Endothelial cell of umbilical vein (primary cell): ENCODE measurements around the gene TRMO. TPM values are rescaled to one million over a fixed set of nuclear protein-coding genes. Genes with fewer than 3 reads are reported as not detected.

Source experiments
- BruUV-seq: library from RNA; stranded (reverse); fragments of 400-500 nt; replicated peaks from 2 replicates; lab custom pipeline; 2021; lab: Mats Ljungman, UMichigan
- CTCF ChIA-PET: fragments of 300-600, 350-600 bp; sonication (Branson Sonifier 250); formaldehyde crosslinking; loops from one replicate; lab custom pipeline; 2021; ENCODE audit warnings: antibody characterized with exemption, inconsistent platforms; lab: Charles Lee
- POLR2A ChIA-PET: fragments of 300-600, 350-600 bp; sonication (Branson Sonifier 250); formaldehyde crosslinking; loops from one replicate; lab custom pipeline; 2021; ENCODE audit warnings: antibody characterized with exemption, inconsistent platforms; lab: Charles Lee
- DNase-seq: peaks from one replicate; pipeline ENCODE4 v3.0.0-alpha.2; 2011; ENCODE audit warnings: low read depth, low spot score
- FAIRE-seq: peaks from 2 replicates; lab custom pipeline; 2011; peaks lifted over from hg19 to GRCh38; lab: Jason Lieb, UNC
- H2AFZ ChIP-seq: 2 replicates; pipeline ENCODE4 v1.6.0; 2012; ENCODE audit warnings: low read depth, low read length, control low read depth, inconsistent platforms
- H3K27ac ChIP-seq: 2 replicates; pipeline ENCODE4 v1.5.1; 2011; ENCODE audit warnings: low read depth, mild to moderate bottlenecking, control low read depth, low read length, moderate library complexity; ENCODE audit not compliant: insufficient read depth
- H3K27me3 ChIP-seq, 2 experiments: 2 replicates each; pipeline versions ENCODE4 v1.6.0 to v1.6.1; 2011; ENCODE audit warnings: low read length in 2 of 2, mixed read lengths in 1 of 2; ENCODE audit not compliant: control insufficient read depth in 2 of 2, insufficient read depth in 2 of 2
- H3K36me3 ChIP-seq, 2 experiments: 2 replicates in 1 of 2; 3 replicates in 1 of 2; pipeline ENCODE4 v1.5.1; 2011; ENCODE audit warnings: low read length in 2 of 2, mild to moderate bottlenecking in 1 of 2, moderate library complexity in 1 of 2; ENCODE audit not compliant: control insufficient read depth in 2 of 2, insufficient read depth in 2 of 2; ENCODE audit errors: extremely low read depth in 1 of 2
- H3K4me1 ChIP-seq: 3 replicates; pipeline ENCODE4 v1.5.1; 2011; ENCODE audit warnings: mild to moderate bottlenecking, low read length; ENCODE audit not compliant: control insufficient read depth, insufficient read depth; ENCODE audit errors: extremely low read depth
- H3K4me2 ChIP-seq: 2 replicates; pipeline ENCODE4 v1.6.1; 2011; ENCODE audit warnings: low read length, control low read depth, mixed read lengths; ENCODE audit not compliant: insufficient read depth
- H3K4me3 ChIP-seq, 3 experiments: fragments of 200-600 bp in 1 of 3; sonication (generic), shearing (Covaris generic) in 1 of 3; replicated peaks in 1 of 3; 2 replicates each; pipeline ENCODE4 v1.5.1; 2011 to 2016; ENCODE audit warnings: control low read depth in 3 of 3, low read length in 3 of 3, mild to moderate bottlenecking in 2 of 3, inconsistent platforms in 1 of 3, low read depth in 1 of 3, moderate library complexity in 1 of 3; ENCODE audit not compliant: insufficient read depth in 1 of 3
- H3K79me2 ChIP-seq: 2 replicates; pipeline ENCODE4 v1.6.0; 2012; ENCODE audit warnings: low read length, inconsistent platforms; ENCODE audit not compliant: control insufficient read depth, insufficient read depth
- H3K9ac ChIP-seq: replicated peaks from 2 replicates; pipeline ENCODE3; 2011; ENCODE audit warnings: low read length, control low read depth; ENCODE audit not compliant: insufficient read depth; ENCODE audit errors: extremely low read depth
- H3K9me1 ChIP-seq: replicated peaks from 3 replicates; pipeline ENCODE4 v1.6.0; 2011; ENCODE audit warnings: mild to moderate bottlenecking, low read length; ENCODE audit not compliant: control insufficient read depth, insufficient read depth; ENCODE audit errors: extremely low read depth
- H3K9me3 ChIP-seq: replicated peaks from 2 replicates; pipeline ENCODE4 v1.5.1; 2012; ENCODE audit warnings: low read length, inconsistent platforms; ENCODE audit not compliant: control insufficient read depth, insufficient read depth
- H4K20me1 ChIP-seq: replicated peaks from 2 replicates; pipeline ENCODE3; 2011; ENCODE audit warnings: mild to moderate bottlenecking, low read length; ENCODE audit not compliant: control insufficient read depth, insufficient read depth; ENCODE audit errors: extremely low read depth
- EZH2 ChIP-seq: IDR thresholded peaks from 2 replicates; pipeline ENCODE4 v1.6.1; 2012; ENCODE audit warnings: borderline replicate concordance, low read depth, mild to moderate bottlenecking, moderate library complexity, low read length, inconsistent platforms; ENCODE audit not compliant: severe bottlenecking
- FOS ChIP-seq: IDR thresholded peaks from 2 replicates; pipeline ENCODE4 v1.6.1; 2011; ENCODE audit warnings: mild to moderate bottlenecking, low read length, moderate library complexity, borderline replicate concordance; ENCODE audit not compliant: insufficient read depth
- GATA2 ChIP-seq: IDR thresholded peaks from 2 replicates; pipeline ENCODE4 v1.7.0; 2011; ENCODE audit warnings: low read depth, mild to moderate bottlenecking, moderate library complexity, mixed read lengths, low read length; ENCODE audit not compliant: insufficient read length, insufficient read depth
- JUN ChIP-seq: IDR thresholded peaks from 2 replicates; pipeline ENCODE4 v1.6.1; 2011; ENCODE audit warnings: borderline replicate concordance, low read depth; ENCODE audit not compliant: insufficient read length, insufficient read depth
- MYC ChIP-seq: IDR thresholded peaks from one replicate; pipeline ENCODE4 v1.6.1; 2011; ENCODE audit warnings: mild to moderate bottlenecking, low read depth, low read length
- POLR2A ChIP-seq: IDR thresholded peaks from 2 replicates; pipeline ENCODE4 v1.6.1; 2012; ENCODE audit warnings: low read depth, mild to moderate bottlenecking, control low read depth, low read length
- POLR2AphosphoS5 ChIP-seq: IDR thresholded peaks from 2 replicates; pipeline ENCODE4 v1.6.1; 2012; ENCODE audit warnings: low read depth, mild to moderate bottlenecking, control low read depth, low read length, moderate library complexity; ENCODE audit not compliant: insufficient read depth
- dilution Hi-C: fragments of 300-500 bp; cut with MboI; formaldehyde crosslinking; loops from one replicate; pipeline ENCODE4 v1.15.0; 2019; ENCODE audit warnings: low sequenced_read_pairs; ENCODE audit not compliant: extremely low pct_ligation_motif_present
- intact Hi-C: fragments of 100-400 bp; cut with micrococcal nuclease; formaldehyde crosslinking; loops from one replicate; pipeline ENCODE4 v1.10.0; 2022
- polyA plus RNA-seq, 4 experiments: library from polyadenylated mRNA; depleted of rRNA in 3 of 4; stranded (reverse) in 3 of 4; unstranded in 1 of 4; fragments of >200 nt; gene quantifications; 2 replicates each; pipeline versions ENCODE4 v1.2.1 to v1.2.3, GENCODE V29; 2011 to 2012; ENCODE audit warnings: missing spikeins in 1 of 4
- total RNA-seq: library from RNA; stranded (reverse); gene quantifications from 2 replicates; pipeline ENCODE4 v1.2.3, GENCODE V29; 2021
- TF ChIP-seq, protein P1 (sequence below): IDR thresholded peaks from 2 replicates; pipeline ENCODE4 v1.6.1; 2011; ENCODE audit not compliant: insufficient read depth, insufficient read length
- TF ChIP-seq, protein P2 (sequence below), 2 donors: IDR thresholded peaks; 1 replicate in 1 of 2; 2 replicates in 1 of 2; pipeline ENCODE4 v1.5.1; 2011; ENCODE audit warnings: low read length in 2 of 2, mild to moderate bottlenecking in 2 of 2, moderate library complexity in 2 of 2, control low read depth in 1 of 2, inconsistent platforms in 1 of 2, low read depth in 1 of 2; ENCODE audit not compliant: insufficient read depth in 1 of 2; ENCODE audit errors: extremely low read depth in 1 of 2

Gene TRMO
- total and polyA plus RNA-seq, 2 donors (not counting 3 experiments of a cell fraction or from before 2014, with no cell fraction given) = 10.1 to 11.9 TPM

DNA sequence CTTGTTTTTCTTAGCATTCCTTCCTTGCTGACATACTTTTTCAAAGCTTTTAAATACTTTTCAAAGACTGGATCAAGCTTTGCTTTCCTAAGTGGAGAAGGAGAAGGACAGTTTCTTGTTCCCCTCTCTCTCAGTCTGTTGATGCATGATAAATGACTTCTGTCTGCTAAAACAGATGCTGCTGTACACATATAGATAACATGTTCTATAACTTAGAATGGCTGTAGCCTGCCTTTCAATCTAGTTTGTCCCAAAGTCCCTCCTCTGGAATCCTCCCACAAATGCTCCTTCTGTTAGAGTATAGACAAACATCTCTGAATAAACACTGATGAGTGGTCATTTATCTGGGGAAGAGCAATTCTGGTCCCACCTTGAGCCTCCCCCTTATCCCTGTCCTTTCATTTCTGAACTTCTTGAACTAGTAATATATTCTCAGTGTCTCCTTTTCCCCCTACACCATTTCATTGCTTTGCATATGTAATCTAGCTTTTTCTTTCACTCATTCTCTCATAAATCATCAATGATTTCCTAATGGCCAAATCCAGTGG lies 21.1 kb upstream of the TRMO start:
- Histone ChIP-seq H3K36me3 (no peaks in the 10 kb centered on the region), H2AFZ (no peak overlapping the region), H3K9me3 (no peaks in the 10 kb centered on the region), H3K4me3 (no peak overlapping the region), H3K27me3 (peaks cover 27 to 57% of the 10 kb centered on the region in 2 experiments), H4K20me1 (no peaks in the 10 kb centered on the region), H3K9me1 (no peaks in the 10 kb centered on the region), H3K27ac (no peak overlapping the region), H3K4me1 (no peaks in the 10 kb centered on the region), H3K79me2 (no peaks in the 10 kb centered on the region), H3K4me2 (no peak overlapping the region), H3K9ac (no peak overlapping the region)
- no peak for TF ChIP-seq EZH2
- TF ChIP-seq, protein P1, sequence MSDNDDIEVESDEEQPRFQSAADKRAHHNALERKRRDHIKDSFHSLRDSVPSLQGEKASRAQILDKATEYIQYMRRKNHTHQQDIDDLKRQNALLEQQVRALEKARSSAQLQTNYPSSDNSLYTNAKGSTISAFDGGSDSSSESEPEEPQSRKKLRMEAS = no peak
- dilution Hi-C loops (no loop called here), intact Hi-C loops (no loop called here)
- BruUV-seq = no TSS peak
- POLR2A ChIA-PET = no interaction called here
- DNase-seq = no peak
- no peak for FAIRE-seq
- CTCF ChIA-PET = interaction anchor here (1.1 to 1.6 kb wide), 3 partner anchors 8 to 41 kb away, joined by 3 to 5 read pairs (median 4); partner anchors contain the start of gene TRMO

DNA sequence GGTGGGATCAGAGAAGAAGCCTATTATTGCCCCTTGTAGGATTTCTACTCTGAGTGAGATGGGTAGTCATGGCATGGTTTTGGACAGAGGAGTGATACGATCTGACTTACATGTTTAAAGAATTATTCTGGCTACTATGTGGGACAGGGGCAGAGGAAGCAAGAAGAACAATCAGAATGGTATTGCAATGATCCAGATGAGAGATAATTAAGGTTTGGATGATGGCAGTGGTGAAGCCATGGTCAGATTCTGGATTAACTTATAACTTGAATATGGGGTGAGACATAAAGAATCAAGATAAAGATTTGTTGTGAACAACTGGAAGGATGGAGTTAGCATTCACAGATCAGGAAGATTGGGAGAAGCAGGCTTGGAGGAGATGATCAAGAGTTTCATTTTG lies 19.0 kb upstream of the TRMO start:
- dilution Hi-C loops (no loop called here), intact Hi-C loops (no loop called here)
- Histone ChIP-seq H3K9ac (no peak overlapping the region), H2AFZ (no peak overlapping the region), H3K27ac (no peak overlapping the region), H3K4me1 (no peaks in the 10 kb centered on the region), H3K9me1 (no peaks in the 10 kb centered on the region), H4K20me1 (no peaks in the 10 kb centered on the region), H3K27me3 (peaks cover 35 to 73% of the 10 kb centered on the region in 2 experiments), H3K79me2 (no peaks in the 10 kb centered on the region), H3K9me3 (no peaks in the 10 kb centered on the region), H3K4me3 (no peak overlapping the region), H3K36me3 (no peaks in the 10 kb centered on the region), H3K4me2 (no peak overlapping the region)
- CTCF ChIA-PET = interaction anchor here (2.1 kb wide), 1 partner anchor 19 kb away, joined by 6 read pairs; the partner anchor contains the start of gene TRMO
- FAIRE-seq (no peak), DNase-seq (no peak)
- no peak for TF ChIP-seq GATA2
- TF ChIP-seq, protein P2, sequence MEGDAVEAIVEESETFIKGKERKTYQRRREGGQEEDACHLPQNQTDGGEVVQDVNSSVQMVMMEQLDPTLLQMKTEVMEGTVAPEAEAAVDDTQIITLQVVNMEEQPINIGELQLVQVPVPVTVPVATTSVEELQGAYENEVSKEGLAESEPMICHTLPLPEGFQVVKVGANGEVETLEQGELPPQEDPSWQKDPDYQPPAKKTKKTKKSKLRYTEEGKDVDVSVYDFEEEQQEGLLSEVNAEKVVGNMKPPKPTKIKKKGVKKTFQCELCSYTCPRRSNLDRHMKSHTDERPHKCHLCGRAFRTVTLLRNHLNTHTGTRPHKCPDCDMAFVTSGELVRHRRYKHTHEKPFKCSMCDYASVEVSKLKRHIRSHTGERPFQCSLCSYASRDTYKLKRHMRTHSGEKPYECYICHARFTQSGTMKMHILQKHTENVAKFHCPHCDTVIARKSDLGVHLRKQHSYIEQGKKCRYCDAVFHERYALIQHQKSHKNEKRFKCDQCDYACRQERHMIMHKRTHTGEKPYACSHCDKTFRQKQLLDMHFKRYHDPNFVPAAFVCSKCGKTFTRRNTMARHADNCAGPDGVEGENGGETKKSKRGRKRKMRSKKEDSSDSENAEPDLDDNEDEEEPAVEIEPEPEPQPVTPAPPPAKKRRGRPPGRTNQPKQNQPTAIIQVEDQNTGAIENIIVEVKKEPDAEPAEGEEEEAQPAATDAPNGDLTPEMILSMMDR (IDR thresholded peaks at IDR 0.05; ENCODE audit: extremely low read depth in 1 of 2, insufficient read depth in 1 of 2, low read depth in 1 of 2, low read length in 2 of 2) = no peak
- TF ChIP-seq FOS = no peak
- no peak for TF ChIP-seq JUN
- TF ChIP-seq, protein P1 = no peak
- no peak for TF ChIP-seq POLR2A
- TF ChIP-seq MYC = no peak
- TF ChIP-seq POLR2AphosphoS5 = no peak
- no peak for TF ChIP-seq EZH2
- POLR2A ChIA-PET = no interaction called here
- no TSS peak for BruUV-seq
